Endodermal cell (in vitro differentiated cells): Measurements from ENCODE around the gene SLAMF6. TPM values are rescaled to one million over a fixed set of nuclear protein-coding genes. Genes with fewer than 3 reads are reported as not detected.

Source experiments
- DNase-seq: peaks from one replicate; pipeline ENCODE4 v3.0.0-alpha.2; 2017
- H3K27ac ChIP-seq: 2 replicates; pipeline ENCODE4 v1.5.1; 2013; ENCODE audit warnings: mild to moderate bottlenecking, low read depth, low read length, moderate library complexity
- H3K27me3 ChIP-seq: 2 replicates; pipeline ENCODE4 v1.6.1; 2013; ENCODE audit warnings: mild to moderate bottlenecking, low read length, moderate library complexity; ENCODE audit not compliant: insufficient read depth, control insufficient read depth, poor library complexity, severe bottlenecking
- H3K36me3 ChIP-seq: 2 replicates; pipeline ENCODE4 v1.7.0; 2013; ENCODE audit warnings: mild to moderate bottlenecking, low read length, moderate library complexity; ENCODE audit not compliant: control insufficient read depth, insufficient read depth
- H3K4me1 ChIP-seq: one replicate; pipeline ENCODE4 v1.7.0; 2013; ENCODE audit warnings: low read length; ENCODE audit not compliant: control insufficient read depth, insufficient read depth
- H3K4me3 ChIP-seq: 2 replicates; pipeline ENCODE4 v1.5.1; 2013; ENCODE audit warnings: mild to moderate bottlenecking, low read length, moderate library complexity
- H3K9ac ChIP-seq: 2 replicates; pipeline ENCODE4 v1.6.1; 2013; ENCODE audit warnings: mild to moderate bottlenecking, low read length, moderate library complexity; ENCODE audit not compliant: poor library complexity, severe bottlenecking; ENCODE audit errors: extremely low read depth
- H3K9me3 ChIP-seq: 2 replicates; pipeline ENCODE4 v1.6.1; 2013; ENCODE audit warnings: mild to moderate bottlenecking, low read length, moderate library complexity; ENCODE audit not compliant: control insufficient read depth
- H3K27ac Mint-ChIP-seq: 2 replicates; pipeline ENCODE4 v1.8.0; 2020; ENCODE audit warnings: mixed read lengths
- H3K27me3 Mint-ChIP-seq: 2 replicates; pipeline ENCODE4 v1.8.0; 2021; ENCODE audit warnings: mild to moderate bottlenecking, mixed read lengths; ENCODE audit not compliant: insufficient read depth
- H3K36me3 Mint-ChIP-seq: 2 replicates; pipeline ENCODE4 v1.8.0; 2020; ENCODE audit warnings: low read depth, mixed read lengths
- H3K4me1 Mint-ChIP-seq: 2 replicates; pipeline ENCODE4 v1.8.0; 2020; ENCODE audit warnings: mixed read lengths
- H3K4me3 Mint-ChIP-seq: 2 replicates; pipeline ENCODE4 v1.8.0; 2020; ENCODE audit warnings: mild to moderate bottlenecking, moderate library complexity, mixed read lengths
- H3K9me3 Mint-ChIP-seq: 2 replicates; pipeline ENCODE4 v1.8.0; 2020; ENCODE audit warnings: mild to moderate bottlenecking, mixed read lengths
- CTCF ChIP-seq: fragments of 200-600 bp; sonication (generic); conservative IDR thresholded peaks from 2 replicates; pipeline ENCODE4 v1.5.0; 2021; ENCODE audit warnings: antibody characterized with exemption, mild to moderate bottlenecking
- WGBS, 2 experiments: methylation state at CpG; one replicate each; pipeline versions ENCODE4 v1.1.5 to v1.1.7; 2013; ENCODE audit warnings: missing lambda C conversion rate in 2 of 2, mixed read lengths in 1 of 2; ENCODE audit not compliant: insufficient coverage in 1 of 2, insufficient read length in 1 of 2; 5-methylcytosine and 5-hydroxymethylcytosine counted together
- total RNA-seq, 2 donors: library from RNA; stranded (reverse); fragmentation: NEBNext Ultra II Directional in 1 of 2; extraction: Animal tissue kit (Norgen Biotek cat#: 25700) in 1 of 2; gene quantifications; 2 replicates in 1 of 2; 3 replicates in 1 of 2; pipeline ENCODE4 v1.2.1, GENCODE V29; 2021

Gene SLAMF6
- total RNA-seq, 2 donors from 2014 or later, result not detected

GRCh38 chr1:160472112-160472511 is 50.9 kb downstream of the SLAMF6 start:
- H3K27ac Mint-ChIP-seq, result no peak overlapping the region
- no peak for TF ChIP-seq CTCF
- Histone ChIP-seq H3K4me3 (no peak overlapping the region), H3K4me1 (no peaks in the 10 kb centered on the region), H3K9me3 (no peaks in the 10 kb centered on the region), H3K27ac (no peak overlapping the region), H3K9ac (no peak overlapping the region), H3K36me3 (no peaks in the 10 kb centered on the region), H3K27me3 (no peaks in the 10 kb centered on the region)
- no peaks in the 10 kb centered on the region for H3K4me1 Mint-ChIP-seq
- H3K36me3 Mint-ChIP-seq, result no peaks in the 10 kb centered on the region
- no peak overlapping the region for H3K4me3 Mint-ChIP-seq
- 91 to 95% methylated on average over 2 to 3 of the region's 3 CpGs for WGBS, 2 experiments
- H3K27me3 Mint-ChIP-seq, result no peaks in the 10 kb centered on the region
- H3K9me3 Mint-ChIP-seq, result no peaks in the 10 kb centered on the region
- no peak for DNase-seq

- H3K27me3 Mint-ChIP-seq, result no peaks in the 10 kb centered on the region
- Histone ChIP-seq H3K27ac (no peak overlapping the region), H3K27me3 (no peaks in the 10 kb centered on the region), H3K9ac (no peak overlapping the region), H3K9me3 (no peaks in the 10 kb centered on the region), H3K36me3 (no peaks in the 10 kb centered on the region), H3K4me1 (no peaks in the 10 kb centered on the region), H3K4me3 (no peak overlapping the region)
- no peak overlapping the region for H3K27ac Mint-ChIP-seq
- no peaks in the 10 kb centered on the region for H3K4me1 Mint-ChIP-seq
- H3K36me3 Mint-ChIP-seq, result no peaks in the 10 kb centered on the region
- no peak for DNase-seq
- 87 to 100% methylated on average over 1 of the region's 1 CpG for WGBS, 2 experiments
- no peak overlapping the region for H3K4me3 Mint-ChIP-seq
- TF ChIP-seq CTCF, result no peak
- no peaks in the 10 kb centered on the region for H3K9me3 Mint-ChIP-seq
Measured at GRCh38 chr1:160471253-160471652, 51.8 kb downstream of the SLAMF6 start.

- H3K4me1 ChIP-seq, result no peaks in the 10 kb centered on the region
- no peaks in the 10 kb centered on the region for H3K36me3 ChIP-seq
- H3K9me3 Mint-ChIP-seq, result no peaks in the 10 kb centered on the region
- no peak overlapping the region for H3K4me3 Mint-ChIP-seq
- H3K4me1 Mint-ChIP-seq, result no peaks in the 10 kb centered on the region
- no peaks in the 10 kb centered on the region for H3K36me3 Mint-ChIP-seq
- no peak for DNase-seq
- no peaks in the 10 kb centered on the region for H3K9me3 ChIP-seq
- H3K27me3 ChIP-seq, result no peaks in the 10 kb centered on the region
- H3K4me3 ChIP-seq, result no peak overlapping the region
- H3K27me3 Mint-ChIP-seq, result no peaks in the 10 kb centered on the region
- no peak for TF ChIP-seq CTCF
- H3K27ac Mint-ChIP-seq, result no peak overlapping the region
- no peak overlapping the region for H3K27ac ChIP-seq
- H3K9ac ChIP-seq, result no peak overlapping the region
Measured at GRCh38 chr1:160467576-160467975, 55.5 kb downstream of the SLAMF6 start.
